Stimulated activated CD8-positive, alpha-beta memory T cell treated with anti-CD3 and anti-CD28 coated beads, Interleukin-7, amount 100 ng/mL, for 48 hours (primary cell): Measurements from ENCODE around the gene ITM2C.

ENCODE experiments used
- DNase-seq, 2 donors: peaks; one replicate each; pipeline ENCODE4 v3.0.0-alpha.2; 2020; ENCODE audit warnings: low read depth in 1 of 2; ENCODE audit errors: extremely low read depth in 1 of 2

The ITM2C gene, protein sequence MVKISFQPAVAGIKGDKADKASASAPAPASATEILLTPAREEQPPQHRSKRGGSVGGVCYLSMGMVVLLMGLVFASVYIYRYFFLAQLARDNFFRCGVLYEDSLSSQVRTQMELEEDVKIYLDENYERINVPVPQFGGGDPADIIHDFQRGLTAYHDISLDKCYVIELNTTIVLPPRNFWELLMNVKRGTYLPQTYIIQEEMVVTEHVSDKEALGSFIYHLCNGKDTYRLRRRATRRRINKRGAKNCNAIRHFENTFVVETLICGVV

DNA sequence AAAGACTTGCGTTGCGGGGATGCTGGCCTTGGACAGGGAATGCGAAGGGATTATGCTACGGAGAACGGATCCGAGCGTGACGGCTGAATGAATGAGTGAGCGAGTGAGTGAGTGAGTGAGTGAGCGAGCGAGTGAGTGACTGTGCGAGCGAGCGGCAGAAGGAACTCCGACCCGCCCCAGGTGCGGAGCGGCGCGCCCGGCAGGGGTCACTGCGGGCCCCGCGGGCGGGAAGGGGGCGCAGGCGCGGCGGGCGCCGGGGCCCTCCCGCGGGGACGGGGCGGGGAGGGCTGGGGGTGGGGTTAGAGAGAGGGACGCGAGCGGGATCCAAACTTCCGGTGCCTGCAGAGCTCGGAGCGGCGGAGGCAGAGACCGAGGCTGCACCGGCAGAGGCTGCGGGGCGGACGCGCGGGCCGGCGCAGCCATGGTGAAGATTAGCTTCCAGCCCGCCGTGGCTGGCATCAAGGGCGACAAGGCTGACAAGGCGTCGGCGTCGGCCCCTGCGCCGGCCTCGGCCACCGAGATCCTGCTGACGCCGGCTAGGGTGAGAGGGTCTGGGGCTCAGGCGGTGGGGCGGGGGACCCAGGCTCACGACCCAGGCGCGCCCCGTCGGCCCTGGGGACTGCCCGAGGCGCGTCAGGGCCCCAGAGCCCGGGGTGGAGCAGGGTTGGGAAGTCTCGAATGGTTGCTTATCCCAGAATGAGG, at the start of gene ITM2C:
ITM2C (plus strand) TSS at position 338 of the 702 bp plus-strand sequence; CDS start at position 422, 84 bp downstream.
- peak; percentile 48 to 52 for DNase-seq

DNA sequence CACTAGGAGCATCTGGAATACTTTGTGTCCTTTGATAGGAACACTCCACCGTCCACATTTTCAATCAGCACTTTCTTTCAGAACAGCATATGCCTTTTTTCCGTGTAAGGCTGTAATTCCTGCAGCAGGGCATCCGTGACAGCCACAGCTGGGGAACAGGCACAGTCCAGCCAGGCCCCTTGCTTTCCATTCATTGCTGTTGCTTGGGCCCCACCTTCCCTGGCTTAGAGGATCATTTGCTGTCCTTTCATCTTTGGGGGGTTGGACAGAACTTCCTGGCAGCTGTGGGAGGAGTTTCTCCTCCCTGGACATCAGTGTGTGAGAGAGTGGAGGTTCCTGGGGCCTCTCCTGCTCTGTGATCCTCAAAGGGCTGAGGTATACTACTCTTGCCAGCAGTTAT, 49.7 kb upstream of the ITM2C start:
- no peak for DNase-seq

DNA sequence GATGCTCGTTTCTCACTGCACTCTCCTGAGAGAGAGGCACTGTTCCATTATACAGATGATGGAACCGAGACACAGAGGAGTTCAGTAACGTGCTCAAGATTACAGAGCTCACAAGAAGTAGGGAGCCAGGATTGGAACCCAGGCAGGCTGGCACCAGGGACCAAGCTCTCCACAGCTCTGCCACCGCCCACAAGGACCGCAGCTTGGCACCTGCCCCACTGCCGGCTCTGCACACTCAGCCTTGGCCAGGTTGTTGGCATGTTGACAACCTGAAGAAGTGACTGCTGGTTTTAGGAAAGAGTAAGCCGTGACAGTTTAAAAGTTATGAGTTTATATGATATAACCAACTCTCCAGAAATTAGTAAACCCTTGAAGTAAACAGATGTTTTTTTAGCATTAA, 48.0 kb upstream of the ITM2C start:
- DNase-seq = no peak

DNA sequence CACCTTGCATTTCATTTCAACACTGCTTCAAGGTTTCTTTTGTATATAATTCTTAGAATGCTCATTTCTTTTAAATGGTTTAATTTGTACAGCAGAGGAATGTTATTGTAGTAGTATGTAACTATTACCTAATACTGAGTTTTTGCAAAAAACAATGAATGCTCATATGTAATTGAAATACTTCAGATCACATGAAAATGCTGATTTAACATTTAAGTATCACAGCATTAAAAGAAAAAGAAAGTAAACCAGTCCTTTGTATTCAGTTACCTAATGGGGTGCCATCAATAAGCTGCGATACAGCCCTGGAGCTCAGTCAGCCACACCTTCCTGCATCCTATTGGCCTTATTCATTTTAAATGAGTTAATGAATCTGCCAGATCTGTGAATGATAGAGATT, 45.3 kb upstream of the ITM2C start:
- DNase-seq = no peak

DNA sequence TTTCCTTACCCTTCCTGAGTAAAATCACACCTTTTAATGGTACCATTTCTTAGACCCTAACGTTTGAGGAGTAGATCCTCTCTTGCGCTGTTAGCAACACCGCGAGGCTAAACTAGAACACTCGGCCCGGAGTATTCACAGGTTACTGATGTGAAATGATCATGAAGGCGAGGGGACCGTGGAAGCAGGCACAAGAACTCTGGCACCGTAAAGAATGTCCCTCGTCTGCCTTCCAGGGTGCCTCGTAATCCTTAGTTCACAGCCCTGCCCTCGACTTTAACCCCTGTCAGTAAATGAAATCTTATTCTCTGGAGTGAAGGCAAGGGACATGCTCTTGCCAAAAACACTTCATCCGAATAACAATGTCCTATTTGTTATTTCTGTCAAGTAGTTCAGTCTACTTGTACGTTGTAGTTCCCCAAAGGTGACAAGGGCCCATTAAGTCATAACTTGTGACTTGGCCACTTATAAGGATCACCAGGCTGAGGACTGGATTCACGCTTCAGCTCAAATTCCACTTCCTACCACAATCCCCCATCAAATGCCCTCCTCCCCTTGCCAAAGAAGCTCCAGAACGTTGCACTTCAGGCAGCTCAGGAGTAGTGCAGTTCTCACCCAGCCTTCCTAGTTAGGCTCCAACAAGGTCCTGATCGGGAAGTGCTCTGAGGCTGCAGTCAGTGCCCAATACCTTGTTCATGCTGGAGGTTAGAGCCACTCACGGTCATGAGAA, 43.3 kb upstream of the ITM2C start:
- no peak for DNase-seq

DNA sequence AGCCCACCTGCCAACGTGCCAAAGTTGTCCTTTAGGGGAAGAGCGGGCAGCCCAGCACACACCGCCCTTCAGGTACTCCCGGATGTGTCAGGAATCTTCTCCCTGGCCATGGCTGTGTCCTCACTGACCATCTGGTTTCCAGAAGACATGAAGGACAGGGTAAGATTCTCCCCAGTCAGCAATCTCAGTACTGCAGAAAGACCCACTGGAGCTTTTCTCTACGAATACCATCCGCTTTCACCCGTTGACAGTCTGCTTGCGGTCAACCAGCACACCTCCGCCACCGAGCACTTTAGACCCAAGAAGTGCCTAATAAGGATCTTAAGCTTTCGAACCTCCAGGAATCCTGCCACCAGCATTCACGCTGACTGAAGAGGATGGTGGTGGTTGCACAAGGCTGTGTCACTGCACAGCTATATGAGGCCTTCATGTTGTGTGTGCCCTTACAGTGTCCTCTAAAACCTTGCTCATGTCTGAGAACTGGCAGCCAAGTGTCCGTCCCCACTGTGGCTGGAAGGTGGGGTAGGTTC, 42.7 kb upstream of the ITM2C start:
- DNase-seq = no peak

DNA sequence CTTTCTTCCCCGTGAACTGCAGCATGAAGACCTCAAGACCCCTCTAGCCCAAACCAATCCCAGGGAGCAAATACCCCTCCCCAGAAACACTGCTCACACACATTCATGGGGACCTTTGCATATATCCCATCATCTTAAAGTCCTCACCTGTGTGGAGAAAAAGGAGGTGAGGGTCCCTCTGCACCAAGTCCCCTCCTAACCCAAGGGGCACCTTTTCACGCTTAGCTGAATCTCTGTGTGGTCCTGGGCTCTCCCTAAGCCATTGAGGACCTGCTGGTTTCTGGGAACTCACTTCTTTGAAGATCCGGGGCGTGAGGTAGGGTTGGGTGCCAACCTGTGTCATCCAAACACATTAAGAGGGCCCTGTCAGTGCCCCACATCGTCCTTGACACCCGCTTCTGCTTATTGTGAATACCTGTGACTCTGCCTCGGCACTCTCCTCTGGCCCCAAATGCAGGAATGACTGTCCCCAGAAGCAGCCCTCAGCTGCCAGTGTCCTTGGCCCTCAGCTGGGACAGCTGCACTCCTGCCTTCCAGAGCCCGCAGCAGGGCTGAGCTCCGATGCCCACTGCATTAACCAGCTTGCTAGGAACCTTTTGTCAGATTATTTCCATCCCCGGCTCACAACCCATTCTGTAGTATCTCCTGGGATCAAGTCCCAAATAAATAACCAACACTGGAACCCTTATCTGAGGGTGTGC, 41.3 kb upstream of the ITM2C start:
- DNase-seq = no peak

DNA sequence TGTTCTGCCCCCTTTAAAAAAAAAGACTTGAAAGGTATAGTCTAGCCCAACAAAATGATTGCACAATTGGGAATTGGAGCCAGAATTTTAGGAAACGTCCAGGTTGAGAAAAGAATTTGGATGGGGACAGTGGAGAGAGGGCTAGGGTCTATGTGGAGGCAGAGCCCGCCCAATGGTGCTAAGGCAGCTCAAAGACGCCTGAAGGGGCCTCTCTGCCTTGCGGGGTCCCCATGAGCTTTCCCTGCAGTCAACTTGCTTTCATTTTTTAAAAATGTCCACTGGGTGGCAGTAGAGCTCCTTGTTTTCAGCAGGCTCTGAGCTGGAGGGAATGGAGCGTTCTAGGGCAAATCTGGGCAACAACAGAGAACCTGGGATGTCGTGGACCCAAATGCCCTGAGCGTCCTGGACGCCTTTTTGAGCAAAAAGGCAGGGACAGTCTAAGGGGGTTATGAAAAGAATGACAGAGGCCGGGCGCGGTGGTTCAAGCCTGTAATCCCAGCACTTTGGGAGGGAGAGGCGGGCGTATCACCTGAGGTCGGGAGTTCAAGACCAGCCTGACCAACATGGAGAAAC, 40.2 kb upstream of the ITM2C start:
- DNase-seq = peak in 1 of 2 donors; percentile 30

DNA sequence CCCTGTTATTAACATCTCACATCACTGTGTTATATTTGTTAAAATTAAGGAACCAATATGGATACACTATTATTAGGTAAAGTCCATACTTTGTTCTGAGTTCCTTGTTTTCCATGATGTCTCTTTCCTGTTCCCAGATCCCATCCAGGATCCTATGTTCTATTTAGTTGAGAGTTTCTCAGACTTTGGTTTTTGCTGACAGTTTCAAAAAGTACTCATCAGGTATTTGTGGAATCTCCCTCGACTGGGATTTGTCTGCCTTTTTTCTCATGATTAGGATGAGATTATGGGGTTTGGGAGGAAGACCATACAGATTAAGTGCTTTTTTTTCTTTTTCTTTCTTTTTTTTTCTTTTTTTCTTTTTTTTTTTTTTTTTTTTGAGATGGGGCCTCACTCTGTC, 39.4 kb upstream of the ITM2C start:
- DNase-seq = no peak

DNA sequence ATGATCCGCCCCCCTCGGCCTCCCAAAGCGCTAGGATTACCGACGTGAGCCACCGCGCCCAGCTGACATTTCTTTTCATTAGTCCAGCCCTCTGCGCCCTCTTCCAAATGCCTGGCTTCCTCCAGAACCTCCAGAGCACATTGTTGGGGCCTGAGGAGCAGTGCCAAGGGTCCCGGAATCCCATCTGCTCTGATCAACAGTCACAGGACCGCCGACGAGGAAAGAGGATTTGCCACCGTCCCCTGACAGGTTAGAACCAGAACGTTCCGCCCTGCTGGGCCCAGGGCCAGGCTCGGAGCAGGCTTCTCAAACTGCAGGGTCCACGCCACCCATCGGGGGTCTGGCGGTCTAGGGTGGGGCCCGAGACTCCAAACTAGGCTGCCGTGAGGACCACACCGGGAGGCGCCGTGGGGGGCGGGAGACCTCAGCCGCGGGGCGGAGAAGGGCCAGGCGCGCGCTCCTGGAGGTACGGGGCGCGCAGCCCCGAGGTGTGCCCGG, 36.9 kb upstream of the ITM2C start:
- DNase-seq = no peak

DNA sequence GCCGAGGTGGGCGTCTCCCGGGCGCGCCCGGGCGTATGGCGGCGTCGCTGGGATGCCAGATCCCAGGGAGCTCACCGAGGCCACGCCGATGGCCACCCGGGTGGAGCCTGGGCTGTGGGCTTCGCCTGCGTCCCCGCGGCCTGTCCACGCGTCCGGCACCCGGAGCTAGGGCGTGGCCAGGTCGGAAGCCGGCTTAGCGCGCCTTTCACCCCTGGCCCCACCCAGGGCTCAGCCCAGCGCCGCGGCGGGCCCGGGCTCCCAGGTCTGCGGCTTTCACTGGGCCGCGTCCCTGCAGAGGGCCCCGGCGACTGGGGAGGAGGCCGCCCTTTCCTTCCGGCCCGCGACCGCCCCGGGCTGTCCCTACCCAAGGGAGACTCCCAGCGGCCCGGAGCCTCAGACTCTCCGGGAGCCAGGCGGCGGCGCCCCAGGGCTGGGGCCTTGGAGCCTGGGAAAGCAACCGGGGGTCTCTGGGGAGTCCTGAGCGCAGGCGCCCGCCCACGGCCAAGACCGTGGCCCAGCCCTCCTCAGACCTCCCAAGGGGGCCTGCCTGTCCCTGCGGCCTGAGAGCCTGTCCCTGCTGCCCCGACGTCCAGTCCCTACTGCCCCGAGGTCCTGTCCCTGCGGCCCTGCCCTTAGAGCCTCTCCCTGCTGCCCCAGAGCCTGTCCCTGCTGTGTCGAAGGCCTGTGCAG, 36.3 kb upstream of the ITM2C start:
- DNase-seq = no peak

DNA sequence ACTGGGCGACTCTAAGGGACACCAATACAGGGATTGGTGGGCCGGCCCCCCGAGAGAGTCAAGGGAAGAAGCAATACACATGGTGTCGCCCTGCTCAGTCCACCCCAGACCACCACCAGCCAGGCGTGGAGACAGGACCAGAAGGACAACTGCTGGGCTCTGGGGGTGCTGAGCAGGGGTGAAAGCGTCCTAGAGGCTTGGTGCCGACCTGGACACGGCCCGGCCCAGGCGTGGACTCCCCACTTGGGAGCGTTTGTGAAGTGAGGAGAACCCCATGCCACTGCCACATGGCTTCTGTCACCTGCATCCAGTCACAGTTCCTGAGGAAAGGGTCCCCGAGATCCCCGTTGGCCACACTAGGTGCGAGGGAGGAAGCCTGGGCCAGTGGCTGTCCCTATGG, 35.4 kb upstream of the ITM2C start:
- DNase-seq = no peak

DNA sequence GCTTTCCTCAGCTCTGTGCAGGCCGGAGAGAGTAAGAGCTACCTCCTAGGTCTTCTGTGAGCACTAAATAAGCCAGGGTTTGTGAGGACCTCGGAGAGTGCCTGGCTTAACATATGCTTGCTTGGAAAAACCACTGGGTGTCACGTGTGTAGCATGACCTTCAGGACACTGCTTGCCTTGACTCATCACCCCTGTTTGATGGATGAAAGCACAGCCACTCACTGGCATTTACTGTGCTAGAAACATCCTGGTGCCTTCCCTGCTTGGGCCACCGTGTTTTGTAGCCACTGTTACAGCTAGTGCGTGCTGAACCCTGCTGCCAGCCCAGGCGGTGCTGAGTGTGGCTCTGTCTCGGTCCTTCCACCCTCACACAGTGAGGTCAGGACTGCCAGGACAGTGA, 34.8 kb upstream of the ITM2C start:
- no peak for DNase-seq

DNA sequence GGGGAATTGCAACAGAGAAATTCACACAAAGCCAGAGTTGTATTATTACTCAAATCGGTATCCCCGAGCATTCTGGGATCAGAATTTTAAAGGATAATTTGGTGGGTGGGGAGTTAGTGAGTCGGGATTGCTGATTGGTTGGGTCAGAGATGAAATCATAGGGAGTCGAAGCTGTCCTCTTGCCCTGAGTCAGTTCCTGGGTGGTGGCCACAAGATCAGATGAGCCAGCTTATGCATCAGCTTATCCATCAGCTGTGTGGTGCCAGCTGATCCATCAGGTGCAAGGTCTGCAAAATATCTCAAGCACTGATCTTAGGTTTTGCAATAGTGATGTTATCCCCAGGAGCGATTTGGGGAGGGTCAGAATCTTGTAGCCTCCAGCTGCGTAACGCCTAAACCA, 34.3 kb upstream of the ITM2C start:
- peak in 1 of 2 donors; percentile 33 for DNase-seq

DNA sequence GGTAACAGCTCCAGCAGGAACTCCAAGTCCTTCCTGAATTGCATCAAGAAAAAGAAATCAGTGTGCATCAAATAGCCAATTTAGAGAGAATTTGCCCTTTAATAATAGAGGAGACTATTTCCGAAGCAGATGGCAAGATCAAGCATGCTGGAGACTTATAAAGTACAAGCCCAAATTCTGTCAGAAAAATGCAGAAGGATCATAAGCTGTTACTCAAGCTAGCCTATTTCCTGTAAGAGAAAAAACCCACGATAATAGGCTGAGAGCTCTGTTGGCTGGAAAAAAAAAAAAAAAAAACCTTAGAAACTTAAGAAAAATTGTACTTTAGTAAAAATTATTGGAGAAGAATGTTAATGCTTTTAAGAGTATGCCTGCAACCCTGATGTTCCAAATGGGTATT, 24.4 kb upstream of the ITM2C start:
- DNase-seq = no peak

DNA sequence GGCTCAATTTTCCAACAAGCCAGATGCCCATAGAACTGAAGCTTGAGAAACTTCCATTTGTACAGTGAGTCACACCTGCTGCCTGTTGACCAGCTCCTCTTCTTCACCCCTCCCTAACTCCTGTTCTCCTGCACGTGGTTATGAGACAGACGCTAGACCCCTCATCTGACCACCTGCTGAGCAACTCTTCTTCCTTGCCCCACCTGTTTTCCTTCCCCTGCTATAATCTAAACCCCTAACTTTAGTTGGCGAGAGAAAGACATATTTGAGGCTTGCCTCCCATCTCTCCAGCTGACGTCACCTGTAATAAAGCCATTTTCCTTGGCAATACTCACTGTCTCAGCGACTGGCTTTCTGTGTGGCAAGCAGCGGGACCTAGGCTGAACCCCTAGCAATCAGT, 22.3 kb upstream of the ITM2C start:
- DNase-seq = no peak

DNA sequence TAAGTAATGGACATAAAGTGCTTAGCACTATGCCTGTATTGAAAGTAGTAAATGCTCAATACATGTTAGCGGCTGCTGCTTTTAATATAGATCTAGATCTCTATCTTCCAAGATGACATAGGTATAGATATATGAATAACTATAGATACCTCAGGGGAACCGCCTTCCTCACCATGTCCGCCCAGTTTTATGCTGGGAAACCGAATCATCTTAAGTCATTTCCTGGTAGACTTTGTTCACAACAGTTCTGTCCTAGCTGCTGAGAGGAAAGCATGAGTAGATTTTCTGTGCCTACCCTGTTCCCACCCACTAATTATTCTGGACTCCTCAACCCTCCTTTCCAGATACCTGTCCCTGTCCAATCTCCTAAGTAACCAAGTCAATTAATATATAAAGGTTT, 21.6 kb upstream of the ITM2C start:
- DNase-seq = no peak

DNA sequence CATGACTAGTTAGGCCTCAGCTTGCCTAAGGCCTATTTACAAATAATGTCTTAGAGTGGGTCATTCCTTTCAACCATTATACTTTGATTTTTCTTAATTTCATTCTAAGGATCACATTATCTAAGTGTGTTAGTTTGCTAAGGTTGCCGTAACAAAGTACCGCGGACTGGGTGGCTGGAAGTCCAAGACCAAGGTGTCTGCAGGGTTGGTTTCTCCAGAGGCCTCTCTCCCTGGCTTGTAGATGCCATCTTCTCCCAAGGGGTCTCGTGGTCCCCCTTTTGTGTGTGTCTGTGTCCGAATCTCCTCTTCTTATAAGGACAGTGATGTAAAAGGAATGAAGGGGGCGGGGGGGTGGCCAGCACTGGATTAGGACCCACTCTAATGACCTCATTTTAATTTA, 18.4 kb upstream of the ITM2C start:
- DNase-seq = no peak

DNA sequence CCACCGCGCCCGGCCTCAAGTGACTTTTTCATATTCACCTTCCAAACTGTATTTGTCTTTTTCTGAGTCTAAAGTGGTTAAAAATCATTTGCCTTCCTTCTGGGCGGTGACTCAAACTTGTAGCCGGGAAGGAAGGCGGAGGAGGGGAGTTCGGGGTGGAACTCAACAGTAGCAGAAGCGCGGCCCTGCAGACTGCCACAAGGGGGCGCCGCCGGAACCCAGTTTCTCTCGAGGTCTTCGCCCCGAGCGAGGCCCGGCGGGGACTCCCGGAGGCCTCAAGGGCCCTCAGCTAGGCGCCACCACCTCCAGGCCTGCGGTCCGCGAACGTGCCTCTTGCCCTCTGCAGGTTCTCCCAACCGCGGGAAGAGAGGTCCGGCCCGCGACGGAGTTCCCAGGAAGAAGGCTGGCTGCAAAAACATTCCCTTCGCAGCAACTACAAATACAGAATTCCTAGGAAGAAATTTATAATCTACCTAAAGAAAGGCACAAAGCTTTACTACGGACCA, 16.8 kb upstream of the ITM2C start:
- peak; percentile 86 to 89 for DNase-seq
